ENCODE measurements around the gene PRRX2. TPM values are rescaled to one million over a fixed set of nuclear protein-coding genes. Genes with fewer than 3 reads are reported as not detected.

Gene PRRX2
- total RNA-seq, 1 donor from 2014 or later: not detected

- ChIA-PET POLR2A (interaction anchor here (0.7 kb wide), 2 partner anchors 12 to 921 kb away, joined by 3 read pairs; partner anchors contain the start of gene ENDOG), CTCF (interaction anchor here (2.4 to 2.5 kb wide), 2 partner anchors 13 to 52 kb away, joined by 9 to 15 read pairs; no protein-coding TSS in a partner anchor)
- intact Hi-C loops (cut with micrococcal nuclease): loop anchor here (5.0 kb wide), 2 partner anchors 603 to 943 kb away; no protein-coding TSS in a partner anchor
- TF ChIP-seq CTCF (IDR thresholded peaks at IDR 0.05): no peak
- H3K36me3 Mint-ChIP-seq (ENCODE audit: low read depth): no peaks in the 10 kb centered on the region
- ATAC-seq (ENCODE audit: low read depth) (no peak), DNase-seq (no peak)
- H3K27me3 Mint-ChIP-seq: peaks cover 10% of the 10 kb centered on the region
- no peaks in the 10 kb centered on the region for H3K9me3 Mint-ChIP-seq
- peak overlapping the region; percentile 8 for H3K4me3 Mint-ChIP-seq
- H3K4me1 Mint-ChIP-seq: peaks cover 10% of the 10 kb centered on the region
- no peak overlapping the region for H3K27ac Mint-ChIP-seq
Measured at GRCh38 chr9:129739432-129739831, 74.0 kb downstream of the PRRX2 start.

GRCh38 chr9:129740174-129740573, 74.7 kb downstream of the PRRX2 start:
- peaks cover 12% of the 10 kb centered on the region for H3K27me3 Mint-ChIP-seq
- ChIA-PET CTCF (no interaction called here), POLR2A (no interaction called here)
- intact Hi-C loops (cut with micrococcal nuclease): no loop called here
- no peak overlapping the region for H3K4me3 Mint-ChIP-seq
- H3K36me3 Mint-ChIP-seq (ENCODE audit: low read depth): no peaks in the 10 kb centered on the region
- no peak for TF ChIP-seq CTCF (IDR thresholded peaks at IDR 0.05)
- H3K9me3 Mint-ChIP-seq: no peaks in the 10 kb centered on the region
- ATAC-seq (ENCODE audit: low read depth) (no peak), DNase-seq (no peak)
- peaks cover 10% of the 10 kb centered on the region for H3K4me1 Mint-ChIP-seq
- H3K27ac Mint-ChIP-seq: no peak overlapping the region

- DNase-seq (no peak), ATAC-seq (ENCODE audit: low read depth) (no peak)
- Mint-ChIP-seq H3K4me3 (no peak overlapping the region), H3K27me3 (peaks cover 12% of the 10 kb centered on the region), H3K27ac (no peak overlapping the region), H3K9me3 (no peaks in the 10 kb centered on the region), H3K36me3 (ENCODE audit: low read depth) (no peaks in the 10 kb centered on the region), H3K4me1 (peaks cover 10% of the 10 kb centered on the region)
- ChIA-PET CTCF (no interaction called here), POLR2A (interaction anchor here (0.6 kb wide), 1 partner anchor 38 kb away, joined by 4 read pairs; no protein-coding TSS in a partner anchor)
- TF ChIP-seq CTCF (IDR thresholded peaks at IDR 0.05): no peak
- intact Hi-C loops (cut with micrococcal nuclease): no loop called here
Measured at GRCh38 chr9:129740666-129741464, 75.4 kb downstream of the PRRX2 start.

- no peak for DNase-seq
- H3K4me1 Mint-ChIP-seq: no peaks in the 10 kb centered on the region
Measured at GRCh38 chr9:129745200-129745599, 79.8 kb downstream of the PRRX2 start.

More at GRCh38 chr9:129745200-129745599, 79.8 kb downstream of the PRRX2 start:
- no peaks in the 10 kb centered on the region for H3K9me3 Mint-ChIP-seq
- CTCF ChIA-PET: no interaction called here
- intact Hi-C loops (cut with micrococcal nuclease): no loop called here
- ATAC-seq (ENCODE audit: low read depth): no peak
- H3K36me3 Mint-ChIP-seq (ENCODE audit: low read depth): no peaks in the 10 kb centered on the region
- no peak overlapping the region for H3K4me3 Mint-ChIP-seq
- POLR2A ChIA-PET: no interaction called here
- no peak overlapping the region for H3K27ac Mint-ChIP-seq
- H3K27me3 Mint-ChIP-seq: peaks cover 8% of the 10 kb centered on the region
- no peak for TF ChIP-seq CTCF (IDR thresholded peaks at IDR 0.05)
